ENCODE data around the gene ESYT1. TPM values are rescaled to one million over a fixed set of nuclear protein-coding genes. Genes with fewer than 3 reads are reported as not detected.
A peak's percentile ranks its signal among the peaks of the same experiment; 100 is the strongest.

ESYT1 gene
- total and polyA plus RNA-seq, 9 of the 15 experiments (the other 6 are each of a cell fraction or from before 2014, with no cell fraction given), result 132 to 420 (median 164) TPM

DNA sequence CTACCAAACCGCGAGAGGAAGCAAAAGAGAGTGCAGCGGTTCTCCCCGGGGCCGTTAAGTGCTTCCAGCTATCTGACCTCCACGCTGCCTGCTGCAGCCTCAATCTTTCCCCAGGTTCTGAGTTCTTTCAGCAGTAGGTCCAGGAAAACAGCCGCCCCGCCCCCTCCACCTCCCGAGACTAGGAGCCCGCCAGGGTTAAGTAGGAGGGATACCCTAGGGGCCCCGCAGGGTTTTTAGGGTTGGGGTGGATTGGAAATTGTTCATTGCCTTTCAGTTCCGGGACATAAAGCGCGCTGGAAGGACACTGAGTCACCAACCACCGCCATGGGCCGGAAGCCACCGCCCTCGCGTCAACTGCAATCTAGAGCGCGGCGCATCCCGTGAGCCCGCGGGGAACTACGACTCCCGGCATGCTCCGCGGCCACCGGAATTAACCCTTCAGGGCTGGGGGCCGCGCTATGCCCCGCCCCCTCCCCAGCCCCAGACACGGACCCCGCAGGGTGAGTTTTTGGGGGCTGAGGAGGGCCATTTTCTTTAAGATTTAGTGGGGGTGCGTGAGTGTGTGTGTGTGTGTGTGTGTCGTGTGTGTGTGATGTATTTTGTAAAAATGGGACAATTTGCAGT is 24.2 kb downstream of the ESYT1 start, which contains the start of gene MYL6B (continued):
- TF ChIP-seq, protein P1, sequence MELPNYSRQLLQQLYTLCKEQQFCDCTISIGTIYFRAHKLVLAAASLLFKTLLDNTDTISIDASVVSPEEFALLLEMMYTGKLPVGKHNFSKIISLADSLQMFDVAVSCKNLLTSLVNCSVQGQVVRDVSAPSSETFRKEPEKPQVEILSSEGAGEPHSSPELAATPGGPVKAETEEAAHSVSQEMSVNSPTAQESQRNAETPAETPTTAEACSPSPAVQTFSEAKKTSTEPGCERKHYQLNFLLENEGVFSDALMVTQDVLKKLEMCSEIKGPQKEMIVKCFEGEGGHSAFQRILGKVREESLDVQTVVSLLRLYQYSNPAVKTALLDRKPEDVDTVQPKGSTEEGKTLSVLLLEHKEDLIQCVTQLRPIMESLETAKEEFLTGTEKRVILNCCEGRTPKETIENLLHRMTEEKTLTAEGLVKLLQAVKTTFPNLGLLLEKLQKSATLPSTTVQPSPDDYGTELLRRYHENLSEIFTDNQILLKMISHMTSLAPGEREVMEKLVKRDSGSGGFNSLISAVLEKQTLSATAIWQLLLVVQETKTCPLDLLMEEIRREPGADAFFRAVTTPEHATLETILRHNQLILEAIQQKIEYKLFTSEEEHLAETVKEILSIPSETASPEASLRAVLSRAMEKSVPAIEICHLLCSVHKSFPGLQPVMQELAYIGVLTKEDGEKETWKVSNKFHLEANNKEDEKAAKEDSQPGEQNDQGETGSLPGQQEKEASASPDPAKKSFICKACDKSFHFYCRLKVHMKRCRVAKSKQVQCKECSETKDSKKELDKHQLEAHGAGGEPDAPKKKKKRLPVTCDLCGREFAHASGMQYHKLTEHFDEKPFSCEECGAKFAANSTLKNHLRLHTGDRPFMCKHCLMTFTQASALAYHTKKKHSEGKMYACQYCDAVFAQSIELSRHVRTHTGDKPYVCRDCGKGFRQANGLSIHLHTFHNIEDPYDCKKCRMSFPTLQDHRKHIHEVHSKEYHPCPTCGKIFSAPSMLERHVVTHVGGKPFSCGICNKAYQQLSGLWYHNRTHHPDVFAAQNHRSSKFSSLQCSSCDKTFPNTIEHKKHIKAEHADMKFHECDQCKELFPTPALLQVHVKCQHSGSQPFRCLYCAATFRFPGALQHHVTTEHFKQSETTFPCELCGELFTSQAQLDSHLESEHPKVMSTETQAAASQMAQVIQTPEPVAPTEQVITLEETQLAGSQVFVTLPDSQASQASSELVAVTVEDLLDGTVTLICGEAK (IDR thresholded peaks at IDR 0.05), result peak; percentile 88
- TF ChIP-seq, protein P1 (CRISPR knock-in tag; IDR thresholded peaks at IDR 0.05), result no peak
- 0 out of 2 replicates have a peak, but pooled peaks have one; percentile 36 for TF ChIP-seq ZNF589 (CRISPR knock-in tag; IDR thresholded peaks at IDR 0.05; ENCODE audit: low read depth)
- TF ChIP-seq OTX1 (CRISPR knock-in tag; IDR thresholded peaks at IDR 0.05), result 0 out of 2 replicates have a peak, but pooled peaks have one; percentile 23
- TF ChIP-seq HDGF (IDR thresholded peaks at IDR 0.05), result no peak
- peak; percentile 76 for TF ChIP-seq CCNT2 (IDR thresholded peaks at IDR 0.05; ENCODE audit: borderline replicate concordance, extremely low read depth, insufficient read length, low read depth, low read length)
- TF ChIP-seq, protein P2, sequence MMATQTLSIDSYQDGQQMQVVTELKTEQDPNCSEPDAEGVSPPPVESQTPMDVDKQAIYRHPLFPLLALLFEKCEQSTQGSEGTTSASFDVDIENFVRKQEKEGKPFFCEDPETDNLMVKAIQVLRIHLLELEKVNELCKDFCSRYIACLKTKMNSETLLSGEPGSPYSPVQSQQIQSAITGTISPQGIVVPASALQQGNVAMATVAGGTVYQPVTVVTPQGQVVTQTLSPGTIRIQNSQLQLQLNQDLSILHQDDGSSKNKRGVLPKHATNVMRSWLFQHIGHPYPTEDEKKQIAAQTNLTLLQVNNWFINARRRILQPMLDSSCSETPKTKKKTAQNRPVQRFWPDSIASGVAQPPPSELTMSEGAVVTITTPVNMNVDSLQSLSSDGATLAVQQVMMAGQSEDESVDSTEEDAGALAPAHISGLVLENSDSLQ (IDR thresholded peaks at IDR 0.05), result 0 out of 2 replicates have a peak, but pooled peaks have one; percentile 6
- peak; percentile 66 to 77 for TF ChIP-seq MAZ (CRISPR knock-in tag; conservative IDR thresholded peaks at IDR 0.05 in 1 of 2, IDR thresholded peaks at IDR 0.05 in 1 of 2)
- TF ChIP-seq, protein P3, sequence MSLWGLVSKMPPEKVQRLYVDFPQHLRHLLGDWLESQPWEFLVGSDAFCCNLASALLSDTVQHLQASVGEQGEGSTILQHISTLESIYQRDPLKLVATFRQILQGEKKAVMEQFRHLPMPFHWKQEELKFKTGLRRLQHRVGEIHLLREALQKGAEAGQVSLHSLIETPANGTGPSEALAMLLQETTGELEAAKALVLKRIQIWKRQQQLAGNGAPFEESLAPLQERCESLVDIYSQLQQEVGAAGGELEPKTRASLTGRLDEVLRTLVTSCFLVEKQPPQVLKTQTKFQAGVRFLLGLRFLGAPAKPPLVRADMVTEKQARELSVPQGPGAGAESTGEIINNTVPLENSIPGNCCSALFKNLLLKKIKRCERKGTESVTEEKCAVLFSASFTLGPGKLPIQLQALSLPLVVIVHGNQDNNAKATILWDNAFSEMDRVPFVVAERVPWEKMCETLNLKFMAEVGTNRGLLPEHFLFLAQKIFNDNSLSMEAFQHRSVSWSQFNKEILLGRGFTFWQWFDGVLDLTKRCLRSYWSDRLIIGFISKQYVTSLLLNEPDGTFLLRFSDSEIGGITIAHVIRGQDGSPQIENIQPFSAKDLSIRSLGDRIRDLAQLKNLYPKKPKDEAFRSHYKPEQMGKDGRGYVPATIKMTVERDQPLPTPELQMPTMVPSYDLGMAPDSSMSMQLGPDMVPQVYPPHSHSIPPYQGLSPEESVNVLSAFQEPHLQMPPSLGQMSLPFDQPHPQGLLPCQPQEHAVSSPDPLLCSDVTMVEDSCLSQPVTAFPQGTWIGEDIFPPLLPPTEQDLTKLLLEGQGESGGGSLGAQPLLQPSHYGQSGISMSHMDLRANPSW (CRISPR knock-in tag; IDR thresholded peaks at IDR 0.05), result no peak
- TF ChIP-seq CXXC5 (CRISPR knock-in tag; IDR thresholded peaks at IDR 0.05), result peak; percentile 84
- 0 out of 2 replicates have a peak, but pooled peaks have one; percentile 0 for TF ChIP-seq MAFG (tag; conservative IDR thresholded peaks at IDR 0.05)
- no peak for TF ChIP-seq RBM22 (IDR thresholded peaks at IDR 0.05; ENCODE audit: low read depth, low read length, poor library complexity, severe bottlenecking)
- no peak for TF ChIP-seq ZNF3 (CRISPR knock-in tag; IDR thresholded peaks at IDR 0.05)
- TF ChIP-seq ZNF263 (CRISPR knock-in tag; IDR thresholded peaks at IDR 0.05; ENCODE audit: borderline replicate concordance), result no peak
- TF ChIP-seq TCF3 (CRISPR knock-in tag; IDR thresholded peaks at IDR 0.05), result peak; percentile 13; the same call in 1 of the 2 replicates

All from K562 (cell line).